Activated naive CD4-positive, alpha-beta T cell treated with anti-CD3 and anti-CD28 coated beads, Interleukin-2, amount 50 U/mL, for 24 hours (primary cell): ENCODE results near the gene MUC7.
"Not testable (repeated sequence)": the region's sequence is repeated elsewhere in the genome, so short reads cannot be mapped to it uniquely, and the experiment has no call there.

ENCODE experiments used
- H3K27ac Mint-ChIP-seq: one replicate; pipeline ENCODE4 v1.8.0; 2021; ENCODE audit warnings: mild to moderate bottlenecking, mixed read lengths
- H3K27me3 Mint-ChIP-seq: one replicate; pipeline ENCODE4 v1.8.0; 2021; ENCODE audit warnings: mixed read lengths
- H3K36me3 Mint-ChIP-seq: one replicate; pipeline ENCODE4 v1.8.0; 2021; ENCODE audit warnings: mixed read lengths
- H3K4me1 Mint-ChIP-seq: one replicate; pipeline ENCODE4 v1.8.0; 2021; ENCODE audit warnings: mixed read lengths
- H3K4me3 Mint-ChIP-seq: one replicate; pipeline ENCODE4 v1.8.0; 2021; ENCODE audit warnings: mild to moderate bottlenecking, mixed read lengths
- H3K9me3 Mint-ChIP-seq: one replicate; pipeline ENCODE4 v1.8.0; 2021; ENCODE audit warnings: mixed read lengths

MUC7 gene

GRCh38 chr4:70471897-70472296 is at the start of gene MUC7:
Gene MUC7, plus strand, starts transcription at chr4:70472197. Its CDS starts 1,825 bp downstream, at chr4:70474022.
- H3K4me1 Mint-ChIP-seq: no peaks in the 10 kb centered on the region
- H3K36me3 Mint-ChIP-seq: no peaks in the 10 kb centered on the region
- H3K9me3 Mint-ChIP-seq: peaks cover 12% of the 10 kb centered on the region
- no peak within 1 kb of the TSS for H3K4me3 Mint-ChIP-seq
- H3K27me3 Mint-ChIP-seq: peaks cover 2% of the 10 kb centered on the region
- no peak within 1 kb of the TSS for H3K27ac Mint-ChIP-seq

GRCh38 chr4:70425306-70425705 is 46.7 kb upstream of the MUC7 start:
- Mint-ChIP-seq H3K27ac (no peak overlapping the region), H3K27me3 (peaks cover 3% of the 10 kb centered on the region), H3K4me3 (no peak overlapping the region), H3K36me3 (no peaks in the 10 kb centered on the region), H3K4me1 (no peaks in the 10 kb centered on the region), H3K9me3 (peaks cover 9% of the 10 kb centered on the region)

GRCh38 chr4:70426789-70427188 is 45.2 kb upstream of the MUC7 start:
- H3K4me3 Mint-ChIP-seq: no peak overlapping the region
- H3K36me3 Mint-ChIP-seq: no peaks in the 10 kb centered on the region
- no peak overlapping the region for H3K27ac Mint-ChIP-seq
- H3K9me3 Mint-ChIP-seq: peaks cover 9% of the 10 kb centered on the region
- H3K4me1 Mint-ChIP-seq: no peaks in the 10 kb centered on the region
- peaks cover 3% of the 10 kb centered on the region for H3K27me3 Mint-ChIP-seq

- Mint-ChIP-seq H3K27me3 (peaks cover 9% of the 10 kb centered on the region), H3K4me1 (no peaks in the 10 kb centered on the region), H3K36me3 (no peaks in the 10 kb centered on the region), H3K9me3 (peaks cover 5% of the 10 kb centered on the region), H3K4me3 (no peak overlapping the region), H3K27ac (no peak overlapping the region)
Measured at GRCh38 chr4:70437197-70437596, 34.8 kb upstream of the MUC7 start.

- peaks cover 6% of the 10 kb centered on the region for H3K27me3 Mint-ChIP-seq
- H3K9me3 Mint-ChIP-seq: no peaks in the 10 kb centered on the region
- H3K36me3 Mint-ChIP-seq: no peaks in the 10 kb centered on the region
- no peak overlapping the region for H3K27ac Mint-ChIP-seq
- no peak overlapping the region for H3K4me3 Mint-ChIP-seq
- H3K4me1 Mint-ChIP-seq: no peaks in the 10 kb centered on the region
Measured at GRCh38 chr4:70442474-70442873, 29.5 kb upstream of the MUC7 start.

- Mint-ChIP-seq H3K9me3 (no peaks in the 10 kb centered on the region), H3K36me3 (no peaks in the 10 kb centered on the region), H3K4me1 (no peaks in the 10 kb centered on the region), H3K27ac (no peak overlapping the region), H3K4me3 (no peak overlapping the region), H3K27me3 (peaks cover 6% of the 10 kb centered on the region)
Measured at GRCh38 chr4:70443329-70443728, 28.7 kb upstream of the MUC7 start.

GRCh38 chr4:70449220-70449619 is 22.8 kb upstream of the MUC7 start:
- H3K36me3 Mint-ChIP-seq: no peaks in the 10 kb centered on the region
- peaks cover 13% of the 10 kb centered on the region for H3K9me3 Mint-ChIP-seq
- H3K27ac Mint-ChIP-seq: no peak overlapping the region
- no peaks in the 10 kb centered on the region for H3K4me1 Mint-ChIP-seq
- no peaks in the 10 kb centered on the region for H3K27me3 Mint-ChIP-seq
- H3K4me3 Mint-ChIP-seq: no peak overlapping the region

- Mint-ChIP-seq H3K27ac (no peak overlapping the region), H3K9me3 (peaks cover 13% of the 10 kb centered on the region), H3K36me3 (no peaks in the 10 kb centered on the region), H3K4me1 (no peaks in the 10 kb centered on the region), H3K4me3 (no peak overlapping the region), H3K27me3 (no peaks in the 10 kb centered on the region)
Measured at GRCh38 chr4:70452946-70453345, 19.1 kb upstream of the MUC7 start.

- no peak overlapping the region for H3K4me3 Mint-ChIP-seq
- H3K36me3 Mint-ChIP-seq: no peaks in the 10 kb centered on the region
- no peaks in the 10 kb centered on the region for H3K4me1 Mint-ChIP-seq
- peaks cover 1% of the 10 kb centered on the region for H3K27me3 Mint-ChIP-seq
- H3K27ac Mint-ChIP-seq: no peak overlapping the region
- H3K9me3 Mint-ChIP-seq: no peaks in the 10 kb centered on the region
Measured at GRCh38 chr4:70463335-70463734, 8.7 kb upstream of the MUC7 start.

GRCh38 chr4:70473679-70474078 is 1.7 kb downstream of the MUC7 start:
- no peak overlapping the region for H3K27ac Mint-ChIP-seq
- peaks cover 11% of the 10 kb centered on the region for H3K9me3 Mint-ChIP-seq
- H3K4me3 Mint-ChIP-seq: no peak overlapping the region
- no peaks in the 10 kb centered on the region for H3K4me1 Mint-ChIP-seq
- H3K27me3 Mint-ChIP-seq: peaks cover 2% of the 10 kb centered on the region
- no peaks in the 10 kb centered on the region for H3K36me3 Mint-ChIP-seq

GRCh38 chr4:70488748-70489147 is 16.8 kb downstream of the MUC7 start:
- Mint-ChIP-seq H3K27me3 (peaks cover 11% of the 10 kb centered on the region), H3K4me3 (no peak overlapping the region), H3K9me3 (no peaks in the 10 kb centered on the region), H3K27ac (no peak overlapping the region), H3K4me1 (no peaks in the 10 kb centered on the region), H3K36me3 (no peaks in the 10 kb centered on the region)

- H3K27me3 Mint-ChIP-seq: peaks cover 10% of the 10 kb centered on the region
- no peaks in the 10 kb centered on the region for H3K4me1 Mint-ChIP-seq
- no peak overlapping the region for H3K4me3 Mint-ChIP-seq
- H3K9me3 Mint-ChIP-seq: no peaks in the 10 kb centered on the region
- H3K27ac Mint-ChIP-seq: no peak overlapping the region
- H3K36me3 Mint-ChIP-seq: no peaks in the 10 kb centered on the region
Measured at GRCh38 chr4:70496231-70496630, 24.2 kb downstream of the MUC7 start.

- H3K27ac Mint-ChIP-seq, H3K4me3 Mint-ChIP-seq, H3K4me1 Mint-ChIP-seq, H3K36me3 Mint-ChIP-seq, H3K27me3 Mint-ChIP-seq, H3K9me3 Mint-ChIP-seq: not testable (repeated sequence)
Measured at GRCh38 chr4:70501838-70502237, 29.8 kb downstream of the MUC7 start.

GRCh38 chr4:70504733-70505132 is 32.7 kb downstream of the MUC7 start:
- Mint-ChIP-seq H3K9me3 (no peaks in the 10 kb centered on the region), H3K27me3 (peaks cover 3% of the 10 kb centered on the region), H3K4me3 (no peak overlapping the region), H3K27ac (no peak overlapping the region), H3K36me3 (no peaks in the 10 kb centered on the region), H3K4me1 (no peaks in the 10 kb centered on the region)

GRCh38 chr4:70505151-70505748 is 33.3 kb downstream of the MUC7 start:
- Mint-ChIP-seq H3K27me3 (peaks cover 3% of the 10 kb centered on the region), H3K4me3 (no peak overlapping the region), H3K4me1 (no peaks in the 10 kb centered on the region)

GRCh38 chr4:70508801-70509200 is 36.8 kb downstream of the MUC7 start:
- Mint-ChIP-seq H3K27ac (no peak overlapping the region), H3K9me3 (no peaks in the 10 kb centered on the region), H3K4me1 (no peaks in the 10 kb centered on the region), H3K27me3 (peaks cover 5% of the 10 kb centered on the region), H3K4me3 (no peak overlapping the region), H3K36me3 (no peaks in the 10 kb centered on the region)

More at GRCh38 chr4:70505151-70505748, 33.3 kb downstream of the MUC7 start:
- Mint-ChIP-seq H3K27ac (no peak overlapping the region), H3K36me3 (no peaks in the 10 kb centered on the region), H3K9me3 (no peaks in the 10 kb centered on the region)

GRCh38 chr4:70511365-70511764 is 39.4 kb downstream of the MUC7 start:
- Mint-ChIP-seq H3K4me3 (no peak overlapping the region), H3K27me3 (peaks cover 3% of the 10 kb centered on the region), H3K27ac (no peak overlapping the region), H3K9me3 (no peaks in the 10 kb centered on the region), H3K4me1 (no peaks in the 10 kb centered on the region), H3K36me3 (no peaks in the 10 kb centered on the region)
